Measurements from ENCODE around the gene MYLK4. TPM values are rescaled to one million over a fixed set of nuclear protein-coding genes. Genes with fewer than 3 reads are reported as not detected.

MYLK4 gene
- total RNA-seq, 4 donors from 2014 or later, result 0.41 to 0.79 (median 0.67) TPM

DNA sequence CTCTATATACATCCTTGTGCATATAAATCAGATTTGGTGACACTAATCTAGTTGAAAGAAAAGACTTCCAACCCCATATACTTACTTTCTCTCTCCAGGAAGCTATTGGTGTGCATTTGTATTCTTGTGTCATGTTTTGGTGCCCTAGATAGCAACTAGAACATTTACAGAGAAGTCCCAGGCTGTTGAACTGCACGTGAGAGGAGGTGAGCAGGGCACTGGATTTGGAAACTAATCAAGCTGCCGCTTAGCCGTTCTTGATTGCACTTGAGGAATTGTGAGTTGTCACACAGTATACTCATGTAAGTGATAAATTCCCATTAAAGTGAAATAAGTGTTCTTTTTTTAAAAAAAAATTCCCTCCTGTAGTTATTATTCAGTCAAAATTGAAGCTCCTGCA lies 22.1 kb upstream of the MYLK4 start:
- Histone ChIP-seq H3K36me3 (peaks cover 0 to 24% (median 3%) of the 10 kb centered on the region in 4 donors), H3K4me1 (peaks cover 14 to 32% (median 21%) of the 10 kb centered on the region in 4 donors), H3K4me3 (no peak overlapping the region), H3K9me3 (no peaks in the 10 kb centered on the region), H3K27ac (no peak overlapping the region), H3K27me3 (no peaks in the 10 kb centered on the region)
- in situ Hi-C loops (cut with MboI; ENCODE audit: low pct_ligation_motif_present in 1 of 4, low pct_unique_long_range_greater_than_20kb in 1 of 4, low sequenced_read_pairs in 3 of 4) (no loop called here), intact Hi-C loops (cut with DNase I; ENCODE audit: low total_unique reads) (no loop called here)
- WGBS, 2 donors (ENCODE audit: low coverage in 1 of 2), result 96 to 100% methylated on average over 3 of the region's 3 CpGs
- TF ChIP-seq POLR2A (IDR thresholded peaks at IDR 0.05), result no peak
- no peak for TF ChIP-seq EP300 (IDR thresholded peaks at IDR 0.05; ENCODE audit: low read depth)
- TF ChIP-seq POLR2AphosphoS5 (IDR thresholded peaks at IDR 0.05), result no peak
- TF ChIP-seq, protein P1, sequence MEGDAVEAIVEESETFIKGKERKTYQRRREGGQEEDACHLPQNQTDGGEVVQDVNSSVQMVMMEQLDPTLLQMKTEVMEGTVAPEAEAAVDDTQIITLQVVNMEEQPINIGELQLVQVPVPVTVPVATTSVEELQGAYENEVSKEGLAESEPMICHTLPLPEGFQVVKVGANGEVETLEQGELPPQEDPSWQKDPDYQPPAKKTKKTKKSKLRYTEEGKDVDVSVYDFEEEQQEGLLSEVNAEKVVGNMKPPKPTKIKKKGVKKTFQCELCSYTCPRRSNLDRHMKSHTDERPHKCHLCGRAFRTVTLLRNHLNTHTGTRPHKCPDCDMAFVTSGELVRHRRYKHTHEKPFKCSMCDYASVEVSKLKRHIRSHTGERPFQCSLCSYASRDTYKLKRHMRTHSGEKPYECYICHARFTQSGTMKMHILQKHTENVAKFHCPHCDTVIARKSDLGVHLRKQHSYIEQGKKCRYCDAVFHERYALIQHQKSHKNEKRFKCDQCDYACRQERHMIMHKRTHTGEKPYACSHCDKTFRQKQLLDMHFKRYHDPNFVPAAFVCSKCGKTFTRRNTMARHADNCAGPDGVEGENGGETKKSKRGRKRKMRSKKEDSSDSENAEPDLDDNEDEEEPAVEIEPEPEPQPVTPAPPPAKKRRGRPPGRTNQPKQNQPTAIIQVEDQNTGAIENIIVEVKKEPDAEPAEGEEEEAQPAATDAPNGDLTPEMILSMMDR (IDR thresholded peaks at IDR 0.05), result no peak
- no peak for DNase-seq

DNA sequence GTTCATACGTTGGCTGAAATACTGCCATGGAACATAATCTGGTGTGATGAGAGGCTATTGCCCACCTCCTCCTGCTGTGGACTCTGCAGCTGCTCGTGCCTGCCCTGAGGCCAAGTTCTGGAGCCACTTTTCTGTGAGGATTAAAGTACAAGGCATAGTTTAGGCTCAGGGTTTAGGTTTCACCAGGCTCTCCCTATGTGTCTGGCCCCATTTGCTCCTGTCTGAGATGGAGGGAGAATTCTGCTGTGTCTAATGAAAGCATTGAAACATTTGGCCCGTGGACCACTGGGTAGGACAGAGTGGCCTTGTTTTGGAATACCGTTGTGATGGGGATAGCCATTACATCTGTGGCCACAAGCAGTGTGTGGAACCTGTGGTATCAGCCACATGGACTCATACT lies 20.4 kb upstream of the MYLK4 start:
- H3K4me3 ChIP-seq, result no peak overlapping the region
- no peaks in the 10 kb centered on the region for H3K9me3 ChIP-seq
- in situ Hi-C loops (cut with MboI; ENCODE audit: low pct_ligation_motif_present in 1 of 4, low pct_unique_long_range_greater_than_20kb in 1 of 4, low sequenced_read_pairs in 3 of 4), result no loop called here
- H3K27ac ChIP-seq, result no peak overlapping the region
- H3K27me3 ChIP-seq, result no peaks in the 10 kb centered on the region
- intact Hi-C loops (cut with DNase I; ENCODE audit: low total_unique reads), result no loop called here
- WGBS, 2 donors (ENCODE audit: low coverage in 1 of 2), result 94 to 96% methylated on average over 2 to 3 of the region's 4 CpGs
- H3K4me1 ChIP-seq, result peaks cover 26 to 44% (median 34%) of the 10 kb centered on the region in 4 donors
- TF ChIP-seq POLR2A (IDR thresholded peaks at IDR 0.05) (no peak), EP300 (IDR thresholded peaks at IDR 0.05; ENCODE audit: low read depth) (no peak), POLR2AphosphoS5 (IDR thresholded peaks at IDR 0.05) (no peak)
- TF ChIP-seq, protein P1 (IDR thresholded peaks at IDR 0.05), result no peak
- peaks cover 0 to 24% (median 3%) of the 10 kb centered on the region in 4 donors for H3K36me3 ChIP-seq
- no peak for DNase-seq

DNA sequence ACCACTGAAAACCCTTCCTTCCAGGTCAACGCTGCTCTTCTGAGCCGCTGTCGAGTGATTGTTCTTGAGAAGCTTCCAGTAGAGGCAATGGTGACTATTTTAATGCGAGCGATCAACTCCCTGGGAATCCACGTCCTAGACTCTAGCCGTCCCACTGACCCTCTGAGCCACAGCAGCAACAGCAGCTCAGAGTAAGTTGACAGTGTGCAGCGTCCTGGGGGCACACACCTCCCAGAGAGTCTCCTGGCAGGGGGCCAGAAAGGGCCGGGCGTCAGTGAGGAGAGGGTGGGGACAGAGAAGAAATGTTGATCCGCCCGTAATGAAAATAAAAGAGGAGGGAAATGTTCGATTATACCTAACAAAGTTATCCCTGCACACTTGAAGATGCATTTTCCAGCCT lies 19.4 kb upstream of the MYLK4 start:
- no peak for DNase-seq
- in situ Hi-C loops (cut with MboI; ENCODE audit: low pct_ligation_motif_present in 1 of 4, low pct_unique_long_range_greater_than_20kb in 1 of 4, low sequenced_read_pairs in 3 of 4), result no loop called here
- no peak overlapping the region for H3K4me3 ChIP-seq

DNA sequence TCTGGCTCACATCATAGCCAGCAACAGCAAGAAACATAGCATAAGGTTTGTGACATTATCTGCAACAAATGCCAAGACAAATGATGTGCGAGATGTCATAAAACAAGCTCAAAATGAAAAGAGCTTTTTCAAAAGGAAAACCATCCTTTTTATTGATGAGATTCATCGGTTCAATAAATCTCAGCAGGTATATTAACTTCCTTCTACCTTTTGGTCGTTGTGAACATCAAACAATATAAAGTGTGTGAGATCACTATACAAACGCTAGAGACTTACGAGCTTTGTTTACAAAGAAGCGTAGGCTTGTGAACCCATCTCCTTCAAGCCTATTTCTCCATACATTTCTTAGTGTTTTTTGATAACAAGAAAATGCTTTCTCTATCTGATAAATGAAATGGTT lies 18.0 kb upstream of the MYLK4 start:
- Histone ChIP-seq H3K36me3 (peaks cover 0 to 15% (median 3%) of the 10 kb centered on the region in 4 donors), H3K27me3 (no peaks in the 10 kb centered on the region), H3K9me3 (no peaks in the 10 kb centered on the region), H3K4me1 (peaks cover 26 to 50% (median 34%) of the 10 kb centered on the region in 4 donors), H3K4me3 (peak overlapping the region in 1 of 4 donors; percentile 79), H3K27ac (no peak overlapping the region)
- in situ Hi-C loops (cut with MboI; ENCODE audit: low pct_ligation_motif_present in 1 of 4, low pct_unique_long_range_greater_than_20kb in 1 of 4, low sequenced_read_pairs in 3 of 4), result no loop called here
- no peak for TF ChIP-seq POLR2A (IDR thresholded peaks at IDR 0.05)
- TF ChIP-seq POLR2AphosphoS5 (IDR thresholded peaks at IDR 0.05), result no peak
- TF ChIP-seq, protein P1 (IDR thresholded peaks at IDR 0.05), result no peak
- no peak for TF ChIP-seq EP300 (IDR thresholded peaks at IDR 0.05; ENCODE audit: low read depth)
- WGBS, 2 donors (ENCODE audit: low coverage in 1 of 2), result 21 to 30% methylated on average over 6 of the region's 6 CpGs
- DNase-seq, result no peak
- intact Hi-C loops (cut with DNase I; ENCODE audit: low total_unique reads), result no loop called here

More for the DNA sequence above, 19.4 kb upstream of the MYLK4 start:
- Histone ChIP-seq H3K27me3 (no peaks in the 10 kb centered on the region), H3K27ac (no peak overlapping the region), H3K36me3 (peaks cover 0 to 24% (median 3%) of the 10 kb centered on the region in 4 donors), H3K4me1 (peaks cover 26 to 44% (median 34%) of the 10 kb centered on the region in 4 donors), H3K9me3 (no peaks in the 10 kb centered on the region)
- 63 to 71% methylated on average over 5 to 13 of the region's 13 CpGs for WGBS, 2 donors (ENCODE audit: low coverage in 1 of 2)
- TF ChIP-seq POLR2AphosphoS5 (IDR thresholded peaks at IDR 0.05), result no peak
- TF ChIP-seq, protein P1 (IDR thresholded peaks at IDR 0.05), result no peak
- TF ChIP-seq POLR2A (IDR thresholded peaks at IDR 0.05), result no peak
- TF ChIP-seq EP300 (IDR thresholded peaks at IDR 0.05; ENCODE audit: low read depth), result no peak
- intact Hi-C loops (cut with DNase I; ENCODE audit: low total_unique reads), result no loop called here

All from transverse colon (tissue), 4 donors.